ENCODE results near the gene GPHN. TPM values are rescaled to one million over a fixed set of nuclear protein-coding genes. Genes with fewer than 3 reads are reported as not detected.

Gene GPHN
- total and polyA plus RNA-seq, 2 donors (not counting 3 experiments of a cell fraction or from before 2014, with no cell fraction given): 5.1 to 23.2 TPM

DNA sequence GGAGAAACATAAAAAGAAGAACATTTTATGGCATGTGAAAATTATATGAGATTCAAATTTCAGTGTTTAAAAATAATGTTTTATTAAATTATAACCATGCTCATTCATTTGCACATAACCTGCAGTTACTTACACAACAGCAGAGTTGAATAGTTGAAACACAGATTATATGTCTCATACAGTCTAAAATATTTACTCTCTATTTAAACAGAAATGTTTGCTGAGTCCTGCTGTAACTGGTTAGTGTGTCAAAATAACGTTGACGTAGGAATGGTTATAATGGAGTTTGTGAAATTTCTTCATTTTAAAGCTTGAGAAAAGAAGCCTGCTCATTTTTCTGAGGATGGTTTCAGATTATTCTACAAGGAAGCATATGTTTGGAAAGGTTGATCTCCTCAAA is 484.8 kb downstream of the GPHN start:
- TF ChIP-seq POLR2AphosphoS5 (IDR thresholded peaks at IDR 0.05; ENCODE audit: insufficient read depth, low read depth, low read length): no peak
- no peak for TF ChIP-seq GATA2 (IDR thresholded peaks at IDR 0.05; ENCODE audit: insufficient read depth, insufficient read length, low read depth, low read length)
- TF ChIP-seq JUN (IDR thresholded peaks at IDR 0.05; ENCODE audit: borderline replicate concordance, insufficient read depth, insufficient read length, low read depth): no peak
- TF ChIP-seq, protein P1, sequence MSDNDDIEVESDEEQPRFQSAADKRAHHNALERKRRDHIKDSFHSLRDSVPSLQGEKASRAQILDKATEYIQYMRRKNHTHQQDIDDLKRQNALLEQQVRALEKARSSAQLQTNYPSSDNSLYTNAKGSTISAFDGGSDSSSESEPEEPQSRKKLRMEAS (IDR thresholded peaks at IDR 0.05; ENCODE audit: insufficient read depth, insufficient read length): no peak
- no peak for TF ChIP-seq MYC (IDR thresholded peaks at IDR 0.05; ENCODE audit: low read depth, low read length)
- TF ChIP-seq FOS (IDR thresholded peaks at IDR 0.05; ENCODE audit: borderline replicate concordance, insufficient read depth, low read length): no peak
- TF ChIP-seq, protein P2, sequence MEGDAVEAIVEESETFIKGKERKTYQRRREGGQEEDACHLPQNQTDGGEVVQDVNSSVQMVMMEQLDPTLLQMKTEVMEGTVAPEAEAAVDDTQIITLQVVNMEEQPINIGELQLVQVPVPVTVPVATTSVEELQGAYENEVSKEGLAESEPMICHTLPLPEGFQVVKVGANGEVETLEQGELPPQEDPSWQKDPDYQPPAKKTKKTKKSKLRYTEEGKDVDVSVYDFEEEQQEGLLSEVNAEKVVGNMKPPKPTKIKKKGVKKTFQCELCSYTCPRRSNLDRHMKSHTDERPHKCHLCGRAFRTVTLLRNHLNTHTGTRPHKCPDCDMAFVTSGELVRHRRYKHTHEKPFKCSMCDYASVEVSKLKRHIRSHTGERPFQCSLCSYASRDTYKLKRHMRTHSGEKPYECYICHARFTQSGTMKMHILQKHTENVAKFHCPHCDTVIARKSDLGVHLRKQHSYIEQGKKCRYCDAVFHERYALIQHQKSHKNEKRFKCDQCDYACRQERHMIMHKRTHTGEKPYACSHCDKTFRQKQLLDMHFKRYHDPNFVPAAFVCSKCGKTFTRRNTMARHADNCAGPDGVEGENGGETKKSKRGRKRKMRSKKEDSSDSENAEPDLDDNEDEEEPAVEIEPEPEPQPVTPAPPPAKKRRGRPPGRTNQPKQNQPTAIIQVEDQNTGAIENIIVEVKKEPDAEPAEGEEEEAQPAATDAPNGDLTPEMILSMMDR (IDR thresholded peaks at IDR 0.05; ENCODE audit: extremely low read depth in 1 of 2, insufficient read depth in 1 of 2, low read depth in 1 of 2, low read length in 2 of 2): no peak
- TF ChIP-seq POLR2A (IDR thresholded peaks at IDR 0.05; ENCODE audit: low read depth, low read length): no peak
- TF ChIP-seq EZH2 (IDR thresholded peaks at IDR 0.05; ENCODE audit: borderline replicate concordance, low read depth, low read length, severe bottlenecking): no peak
- no peak overlapping the region for H3K4me3 ChIP-seq (replicated peaks in 1 of 3; ENCODE audit: insufficient read depth in 1 of 3, low read depth in 1 of 3, low read length in 3 of 3)
- no peaks in the 10 kb centered on the region for H3K27me3 ChIP-seq (ENCODE audit: control insufficient read depth in 2 of 2, insufficient read depth in 2 of 2, low read length in 2 of 2)
- H3K9ac ChIP-seq (replicated peaks; ENCODE audit: extremely low read depth, insufficient read depth, low read length): no peak overlapping the region
- no peak overlapping the region for H3K27ac ChIP-seq (ENCODE audit: insufficient read depth, low read depth, low read length)
- dilution Hi-C loops (cut with MboI; ENCODE audit: extremely low pct_ligation_motif_present, low sequenced_read_pairs): no loop called here
- no peaks in the 10 kb centered on the region for H3K79me2 ChIP-seq (ENCODE audit: control insufficient read depth, insufficient read depth, low read length)
- ChIA-PET POLR2A (no interaction called here), CTCF (interaction anchor here (0.8 to 1.3 kb wide), 2 partner anchors 9 to 18 kb away, joined by 4 read pairs; no protein-coding TSS in a partner anchor)
- intact Hi-C loops (cut with micrococcal nuclease): no loop called here
- H2AFZ ChIP-seq (ENCODE audit: low read depth, low read length): no peak overlapping the region
- no peak for DNase-seq (ENCODE audit: low read depth, low spot score)
- H3K36me3 ChIP-seq (ENCODE audit: control insufficient read depth in 2 of 2, extremely low read depth in 1 of 2, insufficient read depth in 2 of 2, low read length in 2 of 2): no peaks in the 10 kb centered on the region
- BruUV-seq (replicated peaks): no TSS peak
- no peaks in the 10 kb centered on the region for H3K4me1 ChIP-seq (ENCODE audit: control insufficient read depth, extremely low read depth, insufficient read depth, low read length)
- H4K20me1 ChIP-seq (replicated peaks; ENCODE audit: control insufficient read depth, extremely low read depth, insufficient read depth, low read length): no peaks in the 10 kb centered on the region
- no peak for FAIRE-seq
- H3K4me2 ChIP-seq (ENCODE audit: insufficient read depth, low read length): no peak overlapping the region
- no peaks in the 10 kb centered on the region for H3K9me3 ChIP-seq (replicated peaks; ENCODE audit: control insufficient read depth, insufficient read depth, low read length)
- no peaks in the 10 kb centered on the region for H3K9me1 ChIP-seq (replicated peaks; ENCODE audit: control insufficient read depth, extremely low read depth, insufficient read depth, low read length)
